HG03378 (cell line): ENCODE data around the gene LIPN.

Experiments
- ATAC-seq: cut with Tn5 transposase; IDR thresholded peaks from one replicate; pipeline ENCODE4 v1.9.1; 2021; ENCODE audit warnings: mild to moderate bottlenecking, moderate library complexity; ENCODE audit not compliant: unreplicated experiment

The LIPN gene

DNA sequence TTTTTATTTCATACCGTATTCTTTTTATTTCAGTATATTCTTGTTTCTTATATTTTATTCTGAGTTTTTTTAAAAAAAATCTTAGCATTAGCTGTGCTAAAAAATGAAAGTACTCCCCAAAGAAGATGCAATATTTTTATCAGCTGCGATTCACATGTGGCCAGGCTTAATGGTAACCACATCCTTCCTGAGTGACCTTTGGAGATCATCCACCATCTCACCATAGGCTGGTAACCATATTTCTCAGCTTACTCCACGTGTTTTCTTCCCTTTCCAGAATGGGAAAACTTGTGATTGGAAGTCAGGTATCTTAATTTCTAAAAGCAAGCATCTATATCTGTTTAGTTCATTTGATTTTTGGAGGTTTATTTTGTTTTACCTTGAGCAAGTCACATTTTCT, 23.9 kb downstream of the LIPN start:
- ATAC-seq, result no peak

DNA sequence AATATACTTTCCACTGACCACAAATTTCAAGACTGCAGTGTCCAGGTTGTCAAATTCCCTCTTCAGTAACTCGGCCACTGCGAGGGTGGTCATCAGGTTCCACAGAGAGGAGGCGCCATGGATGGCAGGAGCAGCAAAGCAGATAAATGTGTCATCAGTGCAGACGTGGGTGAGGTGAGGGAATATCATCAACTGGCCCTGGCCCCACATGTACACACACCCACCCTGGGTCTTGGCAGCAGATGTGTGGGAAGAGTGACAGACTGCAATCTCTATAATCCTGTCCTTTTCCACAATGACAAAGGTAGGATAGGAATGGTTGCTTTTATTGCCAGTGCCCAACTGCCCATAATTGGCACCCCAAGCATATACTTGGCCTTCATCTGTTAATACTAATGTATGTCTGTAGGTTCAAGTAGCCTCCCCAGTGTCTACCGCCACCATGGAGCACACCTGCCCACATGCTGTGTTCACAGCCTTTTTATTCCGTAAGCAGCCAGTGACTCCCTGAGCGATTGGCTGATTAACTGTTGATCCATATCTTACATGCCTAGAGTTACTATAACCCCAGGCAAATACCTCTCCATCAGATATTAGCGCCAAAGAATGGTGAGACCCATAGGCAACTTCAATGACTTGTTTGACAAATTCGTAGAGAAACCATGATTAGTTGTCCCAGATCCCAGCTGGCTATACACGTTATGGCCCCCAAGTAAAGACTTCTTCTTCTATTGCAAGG, 26.4 kb downstream of the LIPN start:
- ATAC-seq, result no peak

DNA sequence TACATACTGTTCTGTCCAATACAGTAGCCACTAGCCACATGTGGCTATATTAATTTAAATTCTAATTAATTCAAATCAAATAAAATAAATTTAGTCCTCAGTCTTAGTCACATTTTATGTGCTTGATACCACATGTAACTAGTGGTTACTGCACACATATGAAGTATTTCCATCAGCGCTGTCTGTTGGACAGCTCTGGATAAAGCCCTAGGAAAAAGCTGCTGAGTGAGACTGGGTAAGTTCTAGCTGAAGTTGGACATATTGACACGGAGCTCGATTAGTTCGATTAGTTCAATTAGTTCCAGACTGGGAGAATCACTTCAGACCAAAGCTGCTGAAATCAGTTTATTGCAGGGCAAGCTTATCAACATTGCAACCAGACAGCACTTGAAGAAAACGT, 27.6 kb downstream of the LIPN start:
- no peak for ATAC-seq

DNA sequence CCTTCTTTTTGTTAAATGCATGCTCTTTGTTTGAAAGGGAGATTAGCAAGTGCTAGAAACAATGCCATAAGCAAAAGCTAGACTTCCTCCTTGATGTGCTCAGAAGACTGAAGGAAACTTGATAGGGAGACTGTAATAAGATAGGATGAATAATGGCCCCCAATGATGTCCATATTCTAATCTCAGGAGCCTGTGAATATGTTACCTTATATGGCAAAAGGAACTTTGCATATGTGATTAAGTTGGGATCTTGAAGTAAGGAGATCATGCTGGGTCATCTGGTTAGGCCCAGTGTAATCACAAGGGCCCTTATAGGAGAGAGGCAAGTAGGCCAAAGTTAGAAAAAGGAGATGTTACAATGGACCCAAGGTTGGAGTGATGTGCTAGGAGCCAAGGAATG, 29.1 kb downstream of the LIPN start:
- no peak for ATAC-seq

DNA sequence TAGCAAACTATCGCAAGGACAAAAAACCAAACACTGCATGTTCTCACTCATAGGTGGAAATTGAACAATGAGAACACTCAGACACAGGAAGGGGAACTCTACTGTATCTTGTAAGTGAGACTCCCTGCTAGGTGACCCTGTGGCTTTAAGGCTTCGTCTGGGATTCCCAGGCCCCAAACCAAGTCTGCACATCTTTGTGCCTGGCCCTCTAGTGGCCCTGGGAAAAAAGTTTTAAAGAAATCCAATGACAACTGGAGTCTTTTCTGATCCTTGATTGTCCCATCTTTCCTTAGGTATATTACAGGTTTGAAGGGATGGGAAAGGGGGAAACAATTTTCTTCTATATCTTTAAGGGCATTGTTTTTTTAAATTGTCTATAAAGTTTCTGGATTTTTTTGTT, 32.1 kb downstream of the LIPN start:
- ATAC-seq, result no peak

DNA sequence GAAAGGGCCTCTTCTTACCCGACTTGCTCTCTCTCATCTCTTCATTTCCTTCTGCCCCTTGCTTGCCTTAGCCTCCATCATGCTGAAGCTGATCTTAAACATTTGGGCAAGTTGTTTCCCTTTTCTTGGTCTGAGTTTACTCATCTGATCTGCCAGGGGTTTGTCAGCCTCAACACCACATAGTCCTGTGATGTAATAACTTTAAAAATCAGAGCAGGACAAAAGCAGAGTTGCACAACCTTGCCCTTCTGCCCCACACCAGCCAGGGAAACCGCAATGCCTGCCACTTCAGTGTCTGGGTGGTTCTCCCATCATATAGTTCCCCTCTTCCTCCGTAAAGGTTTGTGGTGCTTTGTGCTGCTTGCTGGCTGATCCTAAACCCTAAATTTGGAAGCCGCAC, 32.8 kb downstream of the LIPN start:
- ATAC-seq, result no peak

DNA sequence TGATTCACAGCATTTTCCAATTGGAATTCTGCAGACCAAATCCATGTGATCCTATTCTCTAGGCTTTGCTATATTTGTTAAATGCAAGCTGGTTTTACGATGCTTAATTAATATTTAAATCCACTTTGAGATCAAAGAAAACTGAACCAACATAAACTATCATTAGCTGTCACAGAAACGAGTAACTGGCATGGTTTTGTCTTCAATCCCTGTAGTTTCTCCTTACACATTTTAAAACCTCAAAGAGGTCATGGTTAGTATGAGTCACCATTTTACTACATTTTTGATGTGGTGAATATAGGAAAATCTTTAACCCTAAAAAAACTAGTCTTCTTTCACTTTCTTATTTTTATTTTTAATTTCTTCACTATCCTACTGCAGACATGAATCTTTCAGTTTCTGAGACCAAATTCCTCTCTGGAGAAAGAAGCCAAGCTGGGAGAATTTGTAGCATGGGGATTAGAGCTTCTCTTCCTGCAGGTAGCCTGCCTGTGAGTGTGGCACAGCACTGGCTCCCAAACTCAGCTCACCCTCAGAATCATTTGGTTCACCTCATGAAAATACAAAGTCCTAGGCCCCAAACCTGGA, 34.0 kb downstream of the LIPN start:
- peak; percentile 55 for ATAC-seq

DNA sequence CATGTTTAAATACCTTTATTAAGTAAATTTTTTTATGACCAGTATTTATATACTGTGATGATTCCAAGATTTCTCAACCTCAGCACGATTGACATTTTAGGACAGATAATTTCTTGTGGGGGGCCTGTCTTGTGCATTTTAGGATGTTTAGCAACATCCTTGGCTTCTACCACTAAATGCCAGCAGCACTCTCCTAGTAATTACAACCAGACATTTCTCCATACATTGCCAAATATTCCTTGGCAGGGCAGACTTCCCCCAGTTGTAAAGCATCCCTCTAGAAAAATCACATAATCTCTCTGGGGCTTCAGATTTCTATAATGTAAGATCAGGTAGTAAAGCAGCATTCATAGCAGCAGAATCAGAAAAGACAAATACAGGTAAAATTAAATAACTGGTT, 34.9 kb downstream of the LIPN start:
- no peak for ATAC-seq

DNA sequence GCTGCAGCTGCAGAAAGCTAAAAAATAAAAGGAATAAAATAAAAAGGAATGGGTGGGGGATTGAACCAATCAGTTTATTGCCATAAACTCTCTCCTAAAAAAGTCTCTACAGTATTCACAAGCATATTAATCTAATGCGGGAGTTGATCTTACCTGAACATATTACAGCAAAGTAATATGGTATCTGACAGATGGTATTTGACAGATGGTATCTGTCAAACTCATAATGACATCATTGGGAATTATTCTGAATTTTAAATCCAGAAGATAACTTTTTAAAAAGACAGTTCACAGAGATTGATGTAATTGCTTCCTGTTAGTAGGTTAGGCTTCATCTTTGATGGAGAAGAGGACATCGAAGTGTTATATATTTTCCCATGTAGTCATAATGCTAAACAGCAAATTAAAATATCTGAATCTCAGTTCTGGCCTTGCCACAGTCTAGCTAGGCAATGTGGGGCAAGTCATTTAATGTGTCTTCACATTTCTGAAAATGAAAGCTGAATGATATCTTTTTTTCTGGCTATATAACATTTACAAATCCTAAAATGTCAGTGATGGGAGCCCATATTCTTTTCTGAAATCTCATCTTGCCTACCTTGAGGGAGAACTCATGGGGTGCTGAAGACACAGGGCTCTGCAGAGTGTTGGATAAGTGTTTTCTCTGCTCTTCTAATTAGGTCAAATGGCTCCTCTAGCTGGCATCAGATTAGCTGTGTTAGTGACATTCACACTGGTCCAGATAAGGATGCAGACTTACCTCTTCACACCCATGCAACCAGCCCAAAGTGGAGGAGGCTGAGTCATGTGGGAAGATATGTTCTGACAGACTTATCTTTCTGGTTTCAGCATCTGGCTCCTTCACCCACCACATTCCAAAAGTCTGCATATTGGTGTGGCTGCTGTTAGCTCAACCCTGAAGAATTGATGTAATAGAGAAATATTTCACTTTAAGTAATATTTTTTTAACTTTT, 40.6 kb downstream of the LIPN start:
- no peak for ATAC-seq

DNA sequence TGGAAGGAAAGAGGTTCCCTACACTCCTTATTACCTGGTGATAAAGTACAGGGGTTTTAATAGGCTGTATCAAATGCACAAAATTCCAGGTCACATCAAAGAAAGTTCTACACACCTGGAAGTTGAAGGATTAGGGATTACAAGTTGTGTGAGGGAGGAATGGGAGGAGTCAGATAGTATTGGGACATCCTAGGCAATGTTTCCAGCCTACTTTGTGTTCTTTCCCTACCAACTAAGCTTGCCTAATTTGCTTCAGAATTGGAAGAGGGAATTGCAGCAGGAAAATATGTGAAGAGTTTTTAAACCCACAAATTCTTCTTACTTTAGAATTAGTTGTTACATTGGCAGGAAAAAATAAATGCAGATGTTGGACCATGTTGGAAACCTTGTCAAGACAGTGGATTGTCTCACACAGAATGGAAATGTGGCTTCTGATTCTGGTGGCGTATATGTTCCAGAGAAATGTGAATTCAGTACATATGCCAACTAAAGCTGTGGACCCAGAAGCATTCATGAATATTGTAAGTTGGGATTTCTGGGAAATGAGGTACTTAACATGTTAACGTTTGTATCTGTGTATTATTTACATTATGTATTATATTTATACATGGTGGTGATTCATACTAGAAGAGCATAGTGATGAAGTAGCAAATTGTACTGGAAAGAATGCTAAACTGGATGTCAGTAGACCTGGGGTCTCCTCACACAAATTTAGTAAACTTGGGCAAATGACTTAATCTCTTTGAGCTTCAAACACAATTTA, 42.9 kb downstream of the LIPN start, which contains the start of gene LIPM:
Gene LIPM, plus strand, starts transcription at position 208 of the 763 bp plus-strand sequence. Its CDS starts 167 bp downstream, at position 375.
- ATAC-seq, result no peak

DNA sequence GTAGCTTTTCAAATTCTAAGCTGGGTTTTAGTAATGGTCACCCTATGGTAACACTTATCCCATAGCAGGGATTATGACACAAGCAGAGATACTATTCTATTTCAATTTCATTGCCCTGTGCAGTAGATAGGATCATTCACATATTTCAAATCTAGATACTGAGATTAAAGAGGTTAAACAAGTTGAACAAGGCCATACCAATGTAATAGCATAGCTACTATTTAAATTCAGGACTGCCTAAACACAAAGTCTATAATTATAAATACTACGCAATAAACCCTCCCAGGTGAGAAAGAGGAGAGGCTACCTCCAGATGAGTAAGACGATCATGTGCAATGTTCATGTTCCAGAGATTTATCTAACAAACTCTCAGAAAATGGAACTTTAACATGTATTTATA, 43.8 kb downstream of the LIPN start:
- ATAC-seq, result no peak

DNA sequence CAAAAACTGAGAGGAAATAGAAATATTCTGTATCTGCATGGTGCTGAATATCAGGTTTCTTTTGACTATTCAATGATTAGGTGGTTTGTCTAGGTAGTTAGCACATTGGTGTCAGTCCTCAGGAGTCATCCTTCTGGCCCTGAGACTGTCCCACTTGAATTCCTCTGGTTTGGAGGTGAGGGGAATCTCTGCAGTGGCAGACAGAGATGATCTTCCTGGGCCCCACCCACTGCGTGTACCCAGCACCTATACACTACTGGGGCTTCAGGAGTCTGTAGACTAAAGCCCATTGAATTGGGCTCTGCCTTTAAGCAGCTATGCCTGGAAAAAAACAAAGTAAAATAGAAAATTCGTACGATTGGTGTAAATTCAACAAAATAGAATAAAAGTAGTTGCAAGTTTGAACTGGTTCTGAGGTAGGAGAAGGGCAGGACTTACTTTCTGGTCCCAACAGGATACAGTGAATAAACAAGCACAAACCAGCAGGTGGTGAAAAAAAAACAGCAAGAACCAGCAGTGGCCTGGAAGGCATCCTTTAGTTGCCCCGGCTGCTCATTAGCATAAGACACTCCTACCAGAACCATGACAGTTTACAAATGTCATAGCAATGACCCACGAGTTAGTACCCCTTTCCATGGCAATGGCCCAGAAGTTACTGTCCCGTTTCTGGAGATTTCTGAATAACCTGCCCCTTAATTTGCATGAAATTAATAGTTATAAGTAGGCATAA, 44.4 kb downstream of the LIPN start:
- no peak for ATAC-seq

DNA sequence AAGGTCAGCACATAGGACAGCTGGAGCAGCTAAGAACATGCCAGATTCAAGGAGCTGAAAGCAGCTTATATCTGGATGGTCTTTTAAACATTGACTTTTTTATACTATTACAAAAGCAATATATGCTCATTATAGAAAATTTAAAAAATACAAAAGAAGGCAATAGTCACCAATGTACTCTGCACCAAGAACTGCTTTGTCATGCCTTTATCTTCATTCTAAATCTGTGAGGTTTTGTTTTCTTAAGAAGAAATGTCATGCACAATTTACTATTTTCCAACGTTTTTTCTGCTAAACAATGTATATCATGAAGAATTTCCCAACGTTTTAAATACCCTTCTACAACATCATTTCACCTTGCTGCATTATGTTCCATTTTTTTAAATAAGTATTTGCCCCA, 45.5 kb downstream of the LIPN start:
- ATAC-seq, result no peak

DNA sequence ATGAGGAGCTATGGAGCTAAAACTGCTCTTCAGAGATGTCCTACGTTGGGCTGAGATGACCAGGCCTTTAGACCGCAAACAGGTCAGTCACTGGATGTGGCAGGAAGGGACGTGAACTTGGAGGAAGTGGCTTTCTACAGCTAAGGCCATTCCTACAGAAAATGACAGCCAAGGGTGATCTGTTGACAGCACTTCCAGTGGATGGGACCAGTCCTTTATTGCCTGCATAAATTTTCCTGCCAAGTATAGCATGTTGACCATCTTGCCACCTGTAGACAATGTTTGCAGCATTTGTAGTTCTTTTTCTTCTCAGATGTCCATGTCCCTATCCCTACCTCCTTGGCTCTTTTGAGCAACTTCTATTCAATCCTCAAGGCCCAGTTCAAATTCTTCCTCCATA, 46.1 kb downstream of the LIPN start:
- no peak for ATAC-seq

DNA sequence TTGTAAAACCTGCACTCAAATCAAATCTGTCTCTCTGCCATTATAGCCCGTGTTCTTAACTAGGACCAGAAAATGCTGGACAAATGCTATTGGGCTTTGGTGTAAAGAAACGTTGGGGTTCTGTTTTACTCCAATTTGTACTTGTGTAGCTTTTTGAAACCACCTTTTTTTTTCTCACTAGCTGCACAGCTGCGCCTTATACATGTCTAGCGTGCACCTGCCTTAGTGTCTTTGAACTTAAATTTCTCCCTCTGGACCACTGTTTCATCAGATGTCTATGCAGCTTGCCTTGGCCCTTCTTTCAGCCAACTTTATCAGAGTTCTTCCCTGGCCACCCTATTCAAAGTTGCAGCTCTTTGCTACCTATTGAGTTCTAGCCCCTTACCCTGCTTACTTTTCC, 49.8 kb downstream of the LIPN start:
- no peak for ATAC-seq

DNA sequence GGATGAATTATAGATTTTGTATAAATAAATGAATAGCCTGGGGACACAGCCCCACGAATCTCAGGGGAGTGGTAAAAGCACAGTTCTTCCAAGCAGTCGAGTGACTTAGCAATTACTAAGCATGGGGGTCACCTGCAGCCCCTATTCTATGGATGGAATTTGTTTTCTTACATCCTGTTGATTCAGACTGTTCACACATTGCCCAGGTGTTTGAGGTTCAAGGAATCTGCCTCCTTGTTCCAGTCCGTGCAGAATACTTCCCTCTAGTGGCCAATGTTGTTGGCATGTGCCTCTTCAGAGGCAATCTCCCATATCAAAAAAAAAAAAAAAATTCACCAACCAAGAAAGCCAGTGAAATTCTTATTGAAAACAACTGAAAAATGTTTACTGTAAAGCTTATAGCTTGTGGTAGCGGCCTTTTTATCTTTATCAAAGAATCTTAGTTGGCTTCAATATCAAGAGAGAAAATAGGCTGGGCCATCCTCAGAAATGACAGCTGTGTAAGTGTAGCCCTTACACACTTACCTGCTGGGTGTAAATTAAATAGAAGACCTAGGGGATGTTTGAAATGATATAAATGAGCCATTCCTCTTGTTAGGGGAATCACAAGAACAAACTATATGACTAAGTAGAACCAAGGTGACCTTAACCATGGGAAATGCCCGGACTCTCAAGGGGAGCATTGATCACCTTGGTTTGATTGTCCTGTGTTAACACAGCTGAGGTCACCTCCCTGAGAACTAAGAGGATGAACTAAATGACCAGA, 50.6 kb downstream of the LIPN start:
- ATAC-seq, result no peak

DNA sequence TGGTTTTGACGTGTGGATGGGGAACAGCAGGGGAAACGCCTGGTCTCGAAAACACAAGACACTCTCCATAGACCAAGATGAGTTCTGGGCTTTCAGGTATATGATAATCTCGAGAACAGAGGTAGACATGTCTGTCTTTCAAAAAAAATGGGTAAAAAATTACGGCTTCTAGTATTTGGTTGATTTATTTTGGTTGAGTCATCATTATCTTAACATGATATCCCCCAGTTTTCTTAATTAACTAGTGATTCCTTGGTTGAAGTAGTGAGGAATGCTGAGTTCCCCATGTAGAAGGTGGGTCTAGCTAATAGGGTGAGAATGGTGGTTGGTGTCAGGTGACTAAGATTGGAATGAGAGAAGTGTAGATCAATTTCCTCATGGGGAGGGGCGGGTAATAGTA, 53.4 kb downstream of the LIPN start:
- ATAC-seq, result no peak

DNA sequence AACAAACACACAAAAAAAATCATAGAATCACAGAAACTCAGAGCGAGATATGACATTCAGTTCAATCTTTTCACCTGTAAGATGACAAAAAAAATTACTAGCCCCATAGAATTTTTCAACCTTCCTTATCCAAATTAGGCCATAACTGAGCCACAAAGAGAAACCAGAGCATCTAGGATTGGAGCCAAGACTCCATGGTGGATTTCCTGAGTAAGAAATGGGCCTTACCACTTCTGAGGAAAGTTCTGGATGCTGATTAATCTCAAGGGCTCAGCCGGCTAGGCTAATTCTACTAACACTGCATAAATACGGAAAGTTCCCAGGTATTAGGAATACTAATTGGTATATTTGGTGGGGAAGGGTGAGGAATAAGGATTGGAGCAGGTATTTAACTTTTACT, 59.5 kb downstream of the LIPN start:
- ATAC-seq, result no peak

DNA sequence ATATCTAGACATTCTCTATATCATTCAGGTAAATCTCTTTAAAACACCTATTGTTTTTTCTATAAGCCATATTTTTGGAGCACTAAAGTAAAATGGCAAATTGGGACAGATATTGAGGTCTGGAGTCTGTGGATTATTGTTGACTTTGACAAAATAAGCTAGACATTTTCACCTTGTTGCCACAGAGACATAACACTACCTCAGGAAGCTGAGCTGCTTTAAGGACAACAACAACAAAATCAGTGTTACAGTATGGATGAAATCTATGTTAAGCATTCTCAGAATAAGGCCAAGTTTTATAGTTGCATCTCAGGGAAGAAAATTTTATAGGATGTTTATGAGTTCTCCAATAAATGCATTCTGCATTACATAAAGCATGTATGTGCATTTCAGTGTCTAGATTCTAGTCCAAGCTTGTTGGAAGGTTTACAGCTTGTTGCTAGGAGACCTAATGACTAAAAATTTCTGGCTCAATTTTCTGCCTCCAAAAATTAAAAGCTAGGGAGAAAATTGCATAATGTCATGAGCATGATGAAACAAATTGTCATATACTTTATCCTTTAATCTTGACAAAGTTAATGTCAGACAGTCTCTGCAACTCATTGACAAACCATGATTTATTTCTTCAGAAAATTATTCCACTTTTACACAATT, 61.1 kb downstream of the LIPN start:
- ATAC-seq, result no peak
